Measurements from ENCODE around the gene TEX11. TPM values are rescaled to one million over a fixed set of nuclear protein-coding genes. Genes with fewer than 3 reads are reported as not detected.

Gene TEX11
- total RNA-seq, 3 donors from 2014 or later, result not detected

GRCh38 chrX:70497026-70497425 is 411.5 kb downstream of the TEX11 start:
- no peak for TF ChIP-seq CTCF (IDR thresholded peaks at IDR 0.05)
- no peak for TF ChIP-seq POLR2AphosphoS5 (IDR thresholded peaks at IDR 0.05)
- TF ChIP-seq POLR2A (IDR thresholded peaks at IDR 0.05), result no peak
- H3K27me3 ChIP-seq, result peaks cover 0 to 36% of the 10 kb centered on the region in 2 donors
- no peak overlapping the region for H3K27ac ChIP-seq
- H3K36me3 ChIP-seq, result no peaks in the 10 kb centered on the region
- no peak for DNase-seq (ENCODE audit: low spot score in 2 of 2)
- no peaks in the 10 kb centered on the region for H3K4me1 ChIP-seq
- intact Hi-C loops (cut with DNase I; ENCODE audit: low total_unique reads), result no loop called here
- H3K9me3 ChIP-seq, result no peaks in the 10 kb centered on the region
- no peak overlapping the region for H3K4me3 ChIP-seq

- Histone ChIP-seq H3K9me3 (no peaks in the 10 kb centered on the region), H3K36me3 (no peaks in the 10 kb centered on the region), H3K4me1 (no peaks in the 10 kb centered on the region), H3K27ac (no peak overlapping the region), H3K4me3 (no peak overlapping the region), H3K27me3 (peaks cover 0 to 32% of the 10 kb centered on the region in 2 donors)
- TF ChIP-seq POLR2A (IDR thresholded peaks at IDR 0.05) (no peak), CTCF (IDR thresholded peaks at IDR 0.05) (no peak), POLR2AphosphoS5 (IDR thresholded peaks at IDR 0.05) (no peak)
- intact Hi-C loops (cut with DNase I; ENCODE audit: low total_unique reads), result no loop called here
- DNase-seq (ENCODE audit: low spot score in 2 of 2), result no peak
Measured at GRCh38 chrX:70496491-70496890, 412.0 kb downstream of the TEX11 start.

- no peak overlapping the region for H3K4me3 ChIP-seq
- intact Hi-C loops (cut with DNase I; ENCODE audit: low total_unique reads), result no loop called here
- TF ChIP-seq POLR2AphosphoS5 (IDR thresholded peaks at IDR 0.05) (no peak), CTCF (IDR thresholded peaks at IDR 0.05) (no peak), POLR2A (IDR thresholded peaks at IDR 0.05) (no peak)
- peaks cover 0 to 29% of the 10 kb centered on the region in 2 donors for H3K27me3 ChIP-seq
- no peaks in the 10 kb centered on the region for H3K4me1 ChIP-seq
- DNase-seq (ENCODE audit: low spot score in 2 of 2), result no peak
- H3K36me3 ChIP-seq, result no peaks in the 10 kb centered on the region
- H3K9me3 ChIP-seq, result no peaks in the 10 kb centered on the region
- no peak overlapping the region for H3K27ac ChIP-seq
Measured at GRCh38 chrX:70494441-70494840, 414.1 kb downstream of the TEX11 start.

- H3K27me3 ChIP-seq, result peaks cover 0 to 11% of the 10 kb centered on the region in 2 donors
- intact Hi-C loops (cut with DNase I; ENCODE audit: low total_unique reads), result loop anchor here (5.0 kb wide), 1 partner anchor 1202 kb away; no protein-coding TSS in a partner anchor
- no peak overlapping the region for H3K4me3 ChIP-seq
- TF ChIP-seq POLR2AphosphoS5 (IDR thresholded peaks at IDR 0.05), result no peak
- TF ChIP-seq POLR2A (IDR thresholded peaks at IDR 0.05), result no peak
- TF ChIP-seq CTCF (IDR thresholded peaks at IDR 0.05), result no peak
- H3K27ac ChIP-seq, result no peak overlapping the region
- H3K9me3 ChIP-seq, result no peaks in the 10 kb centered on the region
- no peaks in the 10 kb centered on the region for H3K36me3 ChIP-seq
- no peak for DNase-seq (ENCODE audit: low spot score in 2 of 2)
- H3K4me1 ChIP-seq, result no peaks in the 10 kb centered on the region
Measured at GRCh38 chrX:70488856-70489255, 419.7 kb downstream of the TEX11 start.

- Histone ChIP-seq H3K4me3 (no peak overlapping the region), H3K9me3 (no peaks in the 10 kb centered on the region), H3K27me3 (peaks cover 0 to 24% of the 10 kb centered on the region in 2 donors), H3K4me1 (no peaks in the 10 kb centered on the region), H3K36me3 (no peaks in the 10 kb centered on the region), H3K27ac (no peak overlapping the region)
- TF ChIP-seq CTCF (IDR thresholded peaks at IDR 0.05) (no peak), POLR2AphosphoS5 (IDR thresholded peaks at IDR 0.05) (no peak), POLR2A (IDR thresholded peaks at IDR 0.05) (no peak)
- DNase-seq (ENCODE audit: low spot score in 2 of 2), result no peak
- intact Hi-C loops (cut with DNase I; ENCODE audit: low total_unique reads), result loop anchor here (5.0 kb wide), 1 partner anchor 1198 kb away; no protein-coding TSS in a partner anchor
Measured at GRCh38 chrX:70485466-70485865, 423.0 kb downstream of the TEX11 start.
